Parathyroid adenoma (tissue), 2 donors: ENCODE data around the gene ZCCHC7.

Source experiments
- H2AFZ ChIP-seq: fragments of 300-600 bp; sonication (generic); one replicate; pipeline ENCODE4 v1.7.0; 2017; ENCODE audit warnings: antibody characterized with exemption, mild to moderate bottlenecking
- H3K27ac ChIP-seq: fragments of 300-600 bp; sonication (generic); one replicate; pipeline ENCODE4 v1.7.0; 2017
- H3K27me3 ChIP-seq: fragments of 300-600 bp; sonication (generic); one replicate; pipeline ENCODE4 v1.7.0; 2017; ENCODE audit warnings: low read length; ENCODE audit not compliant: control insufficient read depth, insufficient read depth
- H3K36me3 ChIP-seq: fragments of 300-600 bp; sonication (generic); one replicate; pipeline ENCODE4 v1.7.0; 2017; ENCODE audit warnings: low read length; ENCODE audit not compliant: control insufficient read depth, insufficient read depth
- H3K4me1 ChIP-seq: fragments of 300-600 bp; sonication (generic); one replicate; pipeline ENCODE4 v1.7.0; 2017; ENCODE audit warnings: control low read depth
- H3K4me2 ChIP-seq: fragments of 300-600 bp; sonication (generic); one replicate; pipeline ENCODE4 v1.7.0; 2017; ENCODE audit warnings: low read length
- H3K4me3 ChIP-seq: fragments of 300-600 bp; sonication (generic); one replicate; pipeline ENCODE4 v1.7.0; 2017; ENCODE audit warnings: low read depth, low read length
- H3K79me2 ChIP-seq: fragments of 300-600 bp; sonication (generic); one replicate; pipeline ENCODE4 v1.7.0; 2017; ENCODE audit warnings: control low read depth
- H3K9ac ChIP-seq: fragments of 300-600 bp; sonication (generic); one replicate; pipeline ENCODE4 v1.7.0; 2017; ENCODE audit warnings: mild to moderate bottlenecking
- H3K9me3 ChIP-seq: fragments of 300-600 bp; sonication (generic); one replicate; pipeline ENCODE4 v1.7.0; 2017; ENCODE audit warnings: low read length; ENCODE audit not compliant: control insufficient read depth
- TF ChIP-seq, protein P1 (sequence below): fragments of 300-600 bp; sonication (generic); IDR thresholded peaks from one replicate; pipeline ENCODE4 v1.7.0; 2017; ENCODE audit warnings: antibody characterized with exemption, mild to moderate bottlenecking
- donor health status: primary hyperparathyroidism.

Gene ZCCHC7

DNA sequence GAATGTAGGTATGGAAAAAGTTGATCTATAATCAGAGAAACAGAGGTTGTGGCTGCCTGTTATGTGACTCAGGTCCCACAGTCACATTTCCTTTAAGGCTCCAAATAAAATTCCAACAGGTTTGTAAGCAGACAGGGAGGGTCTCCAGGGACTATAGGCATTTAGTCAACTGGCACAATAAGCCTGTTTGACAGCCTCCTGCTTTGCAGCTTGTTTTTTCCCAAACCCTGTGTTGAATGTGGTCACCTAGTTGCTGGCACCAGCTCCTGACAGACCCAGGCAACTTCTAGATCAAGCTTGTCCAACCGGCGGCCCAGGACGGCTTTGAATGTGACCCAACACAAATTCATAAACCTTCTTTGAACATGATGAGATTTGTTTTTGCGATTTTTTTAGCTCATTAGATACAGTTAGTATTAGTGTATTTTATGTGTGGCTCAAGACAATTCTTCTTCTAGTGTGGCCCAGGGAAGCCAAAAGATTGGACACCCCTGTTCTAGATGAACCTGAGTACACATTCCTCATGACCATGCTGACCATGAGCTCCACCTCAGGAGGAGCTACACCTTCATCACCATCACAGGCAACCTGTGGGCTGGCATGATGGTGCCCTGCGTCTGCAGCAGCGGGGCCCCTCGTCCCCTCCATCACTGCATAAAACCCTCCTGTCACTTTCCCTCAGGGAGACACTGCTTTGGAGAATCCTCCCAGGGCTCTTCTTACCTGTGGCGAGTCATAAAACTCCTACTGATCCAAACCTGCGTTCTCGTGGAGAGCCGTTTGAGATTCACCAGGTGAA, 286.4 kb downstream of the ZCCHC7 start:
- Histone ChIP-seq H3K27me3 (no peaks in the 10 kb centered on the region), H3K27ac (no peak overlapping the region), H3K4me1 (no peaks in the 10 kb centered on the region), H3K9me3 (no peaks in the 10 kb centered on the region), H3K4me2 (no peak overlapping the region), H3K4me3 (no peak overlapping the region), H3K9ac (no peak overlapping the region), H3K36me3 (no peaks in the 10 kb centered on the region), H3K79me2 (no peaks in the 10 kb centered on the region), H2AFZ (no peak overlapping the region)
- TF ChIP-seq, protein P1, sequence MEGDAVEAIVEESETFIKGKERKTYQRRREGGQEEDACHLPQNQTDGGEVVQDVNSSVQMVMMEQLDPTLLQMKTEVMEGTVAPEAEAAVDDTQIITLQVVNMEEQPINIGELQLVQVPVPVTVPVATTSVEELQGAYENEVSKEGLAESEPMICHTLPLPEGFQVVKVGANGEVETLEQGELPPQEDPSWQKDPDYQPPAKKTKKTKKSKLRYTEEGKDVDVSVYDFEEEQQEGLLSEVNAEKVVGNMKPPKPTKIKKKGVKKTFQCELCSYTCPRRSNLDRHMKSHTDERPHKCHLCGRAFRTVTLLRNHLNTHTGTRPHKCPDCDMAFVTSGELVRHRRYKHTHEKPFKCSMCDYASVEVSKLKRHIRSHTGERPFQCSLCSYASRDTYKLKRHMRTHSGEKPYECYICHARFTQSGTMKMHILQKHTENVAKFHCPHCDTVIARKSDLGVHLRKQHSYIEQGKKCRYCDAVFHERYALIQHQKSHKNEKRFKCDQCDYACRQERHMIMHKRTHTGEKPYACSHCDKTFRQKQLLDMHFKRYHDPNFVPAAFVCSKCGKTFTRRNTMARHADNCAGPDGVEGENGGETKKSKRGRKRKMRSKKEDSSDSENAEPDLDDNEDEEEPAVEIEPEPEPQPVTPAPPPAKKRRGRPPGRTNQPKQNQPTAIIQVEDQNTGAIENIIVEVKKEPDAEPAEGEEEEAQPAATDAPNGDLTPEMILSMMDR, result no peak

DNA sequence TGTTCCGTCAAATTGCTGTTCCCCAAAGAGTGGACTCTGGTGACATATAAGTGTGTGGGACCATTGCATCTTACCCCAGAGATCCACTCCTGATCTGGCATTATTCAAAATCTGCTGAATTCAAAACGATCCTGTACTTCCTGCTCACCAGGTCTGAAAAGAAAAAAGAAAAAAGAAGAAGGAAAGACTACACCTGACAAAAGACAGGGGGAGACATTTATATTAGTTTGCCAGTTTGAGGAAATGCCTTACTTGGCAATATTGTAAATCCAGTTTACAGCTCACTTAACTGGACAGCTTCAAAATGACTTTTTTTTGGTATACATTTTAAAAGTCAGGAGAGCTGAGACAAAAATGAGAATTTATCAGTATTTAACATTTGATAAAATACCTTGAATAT, 287.1 kb downstream of the ZCCHC7 start:
- H3K4me2 ChIP-seq, result no peak overlapping the region
- no peak overlapping the region for H3K9ac ChIP-seq
- H3K4me1 ChIP-seq, result no peaks in the 10 kb centered on the region
- no peaks in the 10 kb centered on the region for H3K27me3 ChIP-seq
- H3K79me2 ChIP-seq, result no peaks in the 10 kb centered on the region
- H3K4me3 ChIP-seq, result no peak overlapping the region
- H3K27ac ChIP-seq, result no peak overlapping the region
- H3K36me3 ChIP-seq, result no peaks in the 10 kb centered on the region
- TF ChIP-seq, protein P1, result no peak
- no peak overlapping the region for H2AFZ ChIP-seq
- H3K9me3 ChIP-seq, result no peaks in the 10 kb centered on the region
